DOHH2 (cell line): Measurements from ENCODE around the gene NR3C2.
A peak's percentile ranks its signal among the peaks of the same experiment; 100 is the strongest.

Experiments
- H3F3A ChIP-seq: fragments of 200-600 bp; sonication (generic), shearing (Covaris generic); 2 replicates; pipeline ENCODE4 v1.6.0; 2016; ENCODE audit warnings: antibody characterized with exemption, mild to moderate bottlenecking; ENCODE audit not compliant: control insufficient read depth, insufficient read depth
- H3K27ac ChIP-seq: fragments of 200-600 bp; sonication (generic); 2 replicates; pipeline ENCODE4 v1.5.1; 2014; ENCODE audit warnings: low read depth, mild to moderate bottlenecking, low read length, moderate library complexity
- H3K27me3 ChIP-seq: fragments of 200-600 bp; sonication (generic); 2 replicates; pipeline ENCODE4 v1.6.1; 2014; ENCODE audit warnings: mild to moderate bottlenecking, low read length, mixed read lengths; ENCODE audit not compliant: control insufficient read depth
- H3K36me3 ChIP-seq: fragments of 200-600 bp; sonication (generic); 2 replicates; pipeline ENCODE4 v1.6.1; 2014; ENCODE audit warnings: mild to moderate bottlenecking, low read length, moderate library complexity, mixed read lengths; ENCODE audit not compliant: control insufficient read depth
- H3K4me1 ChIP-seq: fragments of 200-600 bp; sonication (generic); 2 replicates; pipeline ENCODE4 v1.6.1; 2014; ENCODE audit warnings: mild to moderate bottlenecking, low read length, mixed read lengths; ENCODE audit not compliant: control insufficient read depth
- H3K4me2 ChIP-seq: fragments of 200-600 bp; sonication (generic); 2 replicates; pipeline ENCODE4 v1.6.0; 2014; ENCODE audit warnings: mild to moderate bottlenecking, low read length, moderate library complexity
- H3K4me3 ChIP-seq: fragments of 200-600 bp; sonication (generic); 2 replicates; pipeline ENCODE4 v1.5.1; 2014; ENCODE audit warnings: mild to moderate bottlenecking, low read length, mixed read lengths
- H3K79me2 ChIP-seq: fragments of 200-600 bp; sonication (generic); 2 replicates; pipeline ENCODE4 v1.6.1; 2014; ENCODE audit warnings: mild to moderate bottlenecking, low read length, mixed read lengths; ENCODE audit not compliant: control insufficient read depth
- H3K9me2 ChIP-seq: fragments of 200-600 bp; sonication (generic); replicated peaks from 2 replicates; pipeline ENCODE4 v1.6.1; 2014; ENCODE audit warnings: mild to moderate bottlenecking, low read length, mixed read lengths; ENCODE audit not compliant: control insufficient read depth
- H3K9me3 ChIP-seq: fragments of 200-600 bp; sonication (generic); 2 replicates; pipeline ENCODE4 v1.6.1; 2014; ENCODE audit warnings: antibody characterized with exemption, low read length, mixed read lengths; ENCODE audit not compliant: control insufficient read depth, insufficient read depth
- H4K20me1 ChIP-seq: fragments of 200-600 bp; sonication (generic); 2 replicates; pipeline ENCODE4 v1.6.0; 2014; ENCODE audit warnings: low read depth, mild to moderate bottlenecking, antibody characterized with exemption, low read length, moderate library complexity; ENCODE audit not compliant: control insufficient read depth, insufficient read depth
- CTCF ChIP-seq: fragments of 200-600 bp; sonication (generic); IDR thresholded peaks from one replicate; pipeline ENCODE4 v1.5.1; 2014; ENCODE audit warnings: antibody characterized with exemption, mild to moderate bottlenecking, low read depth, low read length; ENCODE audit not compliant: poor library complexity, severe bottlenecking
- EZH2phosphoT487 ChIP-seq: fragments of 200-600 bp; sonication (generic); IDR thresholded peaks from 2 replicates; pipeline ENCODE4 v1.6.1; 2017; ENCODE audit warnings: borderline replicate concordance, mild to moderate bottlenecking, antibody characterized with exemption, low read length, moderate library complexity, mixed read lengths

The NR3C2 gene

GRCh38 chr4:148441986-148442831, at the start of gene NR3C2:
NR3C2 (minus strand) TSS chr4:148442414.
- Histone ChIP-seq H3K4me3 (peak within 1 kb of the TSS; percentile 89), H3K27me3 (peaks cover 66% of the 10 kb centered on the region), H3K9me3 (no peaks in the 10 kb centered on the region), H3K27ac (no peak within 1 kb of the TSS), H3K79me2 (no peaks in the 10 kb centered on the region), H3K4me1 (peaks cover 28% of the 10 kb centered on the region), H3K36me3 (no peaks in the 10 kb centered on the region), H4K20me1 (no peaks in the 10 kb centered on the region), H3K4me2 (peak within 1 kb of the TSS; percentile 99), H3F3A (no peaks in the 10 kb centered on the region), H3K9me2 (no peaks in the 10 kb centered on the region)
- TF ChIP-seq EZH2phosphoT487 (peak; percentile 72; the same call in 1 of the 2 replicates), CTCF (no peak)

GRCh38 chr4:148487181-148487580, 45.0 kb upstream of the NR3C2 start:
- no peaks in the 10 kb centered on the region for H3F3A ChIP-seq
- no peaks in the 10 kb centered on the region for H3K36me3 ChIP-seq
- no peak overlapping the region for H3K27ac ChIP-seq
- no peaks in the 10 kb centered on the region for H3K9me2 ChIP-seq
- H3K27me3 ChIP-seq = no peaks in the 10 kb centered on the region
- no peak overlapping the region for H3K4me3 ChIP-seq
- H3K9me3 ChIP-seq = no peaks in the 10 kb centered on the region
- H3K4me2 ChIP-seq = no peak overlapping the region
- TF ChIP-seq EZH2phosphoT487 (no peak), CTCF (no peak)
- no peaks in the 10 kb centered on the region for H3K79me2 ChIP-seq
- no peaks in the 10 kb centered on the region for H4K20me1 ChIP-seq
- no peaks in the 10 kb centered on the region for H3K4me1 ChIP-seq

GRCh38 chr4:148481636-148482035, 39.4 kb upstream of the NR3C2 start:
- no peaks in the 10 kb centered on the region for H3K27me3 ChIP-seq
- no peak overlapping the region for H3K27ac ChIP-seq

More at GRCh38 chr4:148481636-148482035, 39.4 kb upstream of the NR3C2 start:
- Histone ChIP-seq H3K9me3 (no peaks in the 10 kb centered on the region), H3K9me2 (no peaks in the 10 kb centered on the region), H3K4me2 (no peak overlapping the region), H3K4me3 (no peak overlapping the region), H3K4me1 (no peaks in the 10 kb centered on the region), H3K79me2 (no peaks in the 10 kb centered on the region), H3F3A (no peaks in the 10 kb centered on the region), H4K20me1 (no peaks in the 10 kb centered on the region), H3K36me3 (no peaks in the 10 kb centered on the region)
- TF ChIP-seq CTCF (no peak), EZH2phosphoT487 (no peak)
